Endothelial cell of umbilical vein (primary cell): ENCODE results near the gene GLYATL3. TPM values are rescaled to one million over a fixed set of nuclear protein-coding genes. Genes with fewer than 3 reads are reported as not detected.

ENCODE experiments used
- BruUV-seq: library from RNA; stranded (reverse); fragments of 400-500 nt; replicated peaks from 2 replicates; lab custom pipeline; 2021; lab: Mats Ljungman, UMichigan
- CTCF ChIA-PET: fragments of 300-600, 350-600 bp; sonication (Branson Sonifier 250); formaldehyde crosslinking; loops from one replicate; lab custom pipeline; 2021; ENCODE audit warnings: antibody characterized with exemption, inconsistent platforms; lab: Charles Lee
- POLR2A ChIA-PET: fragments of 300-600, 350-600 bp; sonication (Branson Sonifier 250); formaldehyde crosslinking; loops from one replicate; lab custom pipeline; 2021; ENCODE audit warnings: antibody characterized with exemption, inconsistent platforms; lab: Charles Lee
- DNase-seq: peaks from one replicate; pipeline ENCODE4 v3.0.0-alpha.2; 2011; ENCODE audit warnings: low read depth, low spot score
- FAIRE-seq: peaks from 2 replicates; lab custom pipeline; 2011; peaks lifted over from hg19 to GRCh38; lab: Jason Lieb, UNC
- H2AFZ ChIP-seq: 2 replicates; pipeline ENCODE4 v1.6.0; 2012; ENCODE audit warnings: low read depth, low read length, control low read depth, inconsistent platforms
- H3K27ac ChIP-seq: 2 replicates; pipeline ENCODE4 v1.5.1; 2011; ENCODE audit warnings: low read depth, mild to moderate bottlenecking, control low read depth, low read length, moderate library complexity; ENCODE audit not compliant: insufficient read depth
- H3K27me3 ChIP-seq, 2 experiments: 2 replicates each; pipeline versions ENCODE4 v1.6.0 to v1.6.1; 2011; ENCODE audit warnings: low read length in 2 of 2, mixed read lengths in 1 of 2; ENCODE audit not compliant: control insufficient read depth in 2 of 2, insufficient read depth in 2 of 2
- H3K36me3 ChIP-seq, 2 experiments: 2 replicates in 1 of 2; 3 replicates in 1 of 2; pipeline ENCODE4 v1.5.1; 2011; ENCODE audit warnings: low read length in 2 of 2, mild to moderate bottlenecking in 1 of 2, moderate library complexity in 1 of 2; ENCODE audit not compliant: control insufficient read depth in 2 of 2, insufficient read depth in 2 of 2; ENCODE audit errors: extremely low read depth in 1 of 2
- H3K4me1 ChIP-seq: 3 replicates; pipeline ENCODE4 v1.5.1; 2011; ENCODE audit warnings: mild to moderate bottlenecking, low read length; ENCODE audit not compliant: control insufficient read depth, insufficient read depth; ENCODE audit errors: extremely low read depth
- H3K4me2 ChIP-seq: 2 replicates; pipeline ENCODE4 v1.6.1; 2011; ENCODE audit warnings: low read length, control low read depth, mixed read lengths; ENCODE audit not compliant: insufficient read depth
- H3K4me3 ChIP-seq, 3 experiments: fragments of 200-600 bp in 1 of 3; sonication (generic), shearing (Covaris generic) in 1 of 3; replicated peaks in 1 of 3; 2 replicates each; pipeline ENCODE4 v1.5.1; 2011 to 2016; ENCODE audit warnings: control low read depth in 3 of 3, low read length in 3 of 3, mild to moderate bottlenecking in 2 of 3, inconsistent platforms in 1 of 3, low read depth in 1 of 3, moderate library complexity in 1 of 3; ENCODE audit not compliant: insufficient read depth in 1 of 3
- H3K79me2 ChIP-seq: 2 replicates; pipeline ENCODE4 v1.6.0; 2012; ENCODE audit warnings: low read length, inconsistent platforms; ENCODE audit not compliant: control insufficient read depth, insufficient read depth
- H3K9ac ChIP-seq: replicated peaks from 2 replicates; pipeline ENCODE3; 2011; ENCODE audit warnings: low read length, control low read depth; ENCODE audit not compliant: insufficient read depth; ENCODE audit errors: extremely low read depth
- H3K9me1 ChIP-seq: replicated peaks from 3 replicates; pipeline ENCODE4 v1.6.0; 2011; ENCODE audit warnings: mild to moderate bottlenecking, low read length; ENCODE audit not compliant: control insufficient read depth, insufficient read depth; ENCODE audit errors: extremely low read depth
- H3K9me3 ChIP-seq: replicated peaks from 2 replicates; pipeline ENCODE4 v1.5.1; 2012; ENCODE audit warnings: low read length, inconsistent platforms; ENCODE audit not compliant: control insufficient read depth, insufficient read depth
- H4K20me1 ChIP-seq: replicated peaks from 2 replicates; pipeline ENCODE3; 2011; ENCODE audit warnings: mild to moderate bottlenecking, low read length; ENCODE audit not compliant: control insufficient read depth, insufficient read depth; ENCODE audit errors: extremely low read depth
- EZH2 ChIP-seq: IDR thresholded peaks from 2 replicates; pipeline ENCODE4 v1.6.1; 2012; ENCODE audit warnings: borderline replicate concordance, low read depth, mild to moderate bottlenecking, moderate library complexity, low read length, inconsistent platforms; ENCODE audit not compliant: severe bottlenecking
- FOS ChIP-seq: IDR thresholded peaks from 2 replicates; pipeline ENCODE4 v1.6.1; 2011; ENCODE audit warnings: mild to moderate bottlenecking, low read length, moderate library complexity, borderline replicate concordance; ENCODE audit not compliant: insufficient read depth
- GATA2 ChIP-seq: IDR thresholded peaks from 2 replicates; pipeline ENCODE4 v1.7.0; 2011; ENCODE audit warnings: low read depth, mild to moderate bottlenecking, moderate library complexity, mixed read lengths, low read length; ENCODE audit not compliant: insufficient read length, insufficient read depth
- JUN ChIP-seq: IDR thresholded peaks from 2 replicates; pipeline ENCODE4 v1.6.1; 2011; ENCODE audit warnings: borderline replicate concordance, low read depth; ENCODE audit not compliant: insufficient read length, insufficient read depth
- MAX ChIP-seq: IDR thresholded peaks from 2 replicates; pipeline ENCODE4 v1.6.1; 2011; ENCODE audit not compliant: insufficient read depth, insufficient read length
- MYC ChIP-seq: IDR thresholded peaks from one replicate; pipeline ENCODE4 v1.6.1; 2011; ENCODE audit warnings: mild to moderate bottlenecking, low read depth, low read length
- POLR2A ChIP-seq: IDR thresholded peaks from 2 replicates; pipeline ENCODE4 v1.6.1; 2012; ENCODE audit warnings: low read depth, mild to moderate bottlenecking, control low read depth, low read length
- POLR2AphosphoS5 ChIP-seq: IDR thresholded peaks from 2 replicates; pipeline ENCODE4 v1.6.1; 2012; ENCODE audit warnings: low read depth, mild to moderate bottlenecking, control low read depth, low read length, moderate library complexity; ENCODE audit not compliant: insufficient read depth
- dilution Hi-C: fragments of 300-500 bp; cut with MboI; formaldehyde crosslinking; loops from one replicate; pipeline ENCODE4 v1.15.0; 2019; ENCODE audit warnings: low sequenced_read_pairs; ENCODE audit not compliant: extremely low pct_ligation_motif_present
- intact Hi-C: fragments of 100-400 bp; cut with micrococcal nuclease; formaldehyde crosslinking; loops from one replicate; pipeline ENCODE4 v1.10.0; 2022
- polyA plus RNA-seq, 4 experiments: library from polyadenylated mRNA; depleted of rRNA in 3 of 4; stranded (reverse) in 3 of 4; unstranded in 1 of 4; fragments of >200 nt; gene quantifications; 2 replicates each; pipeline versions ENCODE4 v1.2.1 to v1.2.3, GENCODE V29; 2011 to 2012; ENCODE audit warnings: missing spikeins in 1 of 4
- total RNA-seq: library from RNA; stranded (reverse); gene quantifications from 2 replicates; pipeline ENCODE4 v1.2.3, GENCODE V29; 2021
- TF ChIP-seq, protein P1 (sequence below), 2 donors: IDR thresholded peaks; 1 replicate in 1 of 2; 2 replicates in 1 of 2; pipeline ENCODE4 v1.5.1; 2011; ENCODE audit warnings: low read length in 2 of 2, mild to moderate bottlenecking in 2 of 2, moderate library complexity in 2 of 2, control low read depth in 1 of 2, inconsistent platforms in 1 of 2, low read depth in 1 of 2; ENCODE audit not compliant: insufficient read depth in 1 of 2; ENCODE audit errors: extremely low read depth in 1 of 2

GLYATL3 gene
- total and polyA plus RNA-seq, 2 donors (not counting 3 experiments of a cell fraction or from before 2014, with no cell fraction given) = not detected

DNA sequence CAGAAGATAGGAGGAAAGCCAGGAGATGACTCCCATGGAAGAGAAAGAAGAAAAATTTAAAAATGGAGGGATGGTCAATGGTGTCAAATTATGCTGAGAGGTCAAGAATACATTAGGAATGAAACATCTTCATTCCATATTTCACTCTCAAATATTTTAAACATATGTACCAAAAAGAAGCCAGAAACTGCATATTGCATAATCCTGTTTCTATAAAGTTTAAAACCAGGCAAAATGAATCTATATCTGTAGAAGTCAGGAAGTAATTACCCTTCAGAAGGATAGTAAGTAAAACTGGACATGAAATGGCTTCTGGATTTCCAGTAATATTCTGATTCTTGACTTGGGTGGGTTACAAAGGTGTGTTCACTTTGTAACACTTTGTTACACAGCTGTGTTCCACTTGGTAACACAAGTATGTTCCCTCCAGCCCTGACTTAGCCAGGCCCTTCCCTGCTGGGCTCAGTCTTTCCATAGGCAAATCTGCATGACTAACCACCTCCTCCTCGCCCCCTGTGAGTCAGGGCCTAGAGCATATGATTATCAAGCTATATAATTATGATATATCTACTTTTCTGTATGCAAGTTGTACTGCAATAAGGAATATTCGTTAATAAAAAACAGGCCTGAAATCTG, 30.5 kb downstream of the GLYATL3 start:
- no peak for TF ChIP-seq POLR2A
- TF ChIP-seq JUN = no peak
- TF ChIP-seq FOS = no peak
- TF ChIP-seq POLR2AphosphoS5 = no peak
- TF ChIP-seq, protein P1, sequence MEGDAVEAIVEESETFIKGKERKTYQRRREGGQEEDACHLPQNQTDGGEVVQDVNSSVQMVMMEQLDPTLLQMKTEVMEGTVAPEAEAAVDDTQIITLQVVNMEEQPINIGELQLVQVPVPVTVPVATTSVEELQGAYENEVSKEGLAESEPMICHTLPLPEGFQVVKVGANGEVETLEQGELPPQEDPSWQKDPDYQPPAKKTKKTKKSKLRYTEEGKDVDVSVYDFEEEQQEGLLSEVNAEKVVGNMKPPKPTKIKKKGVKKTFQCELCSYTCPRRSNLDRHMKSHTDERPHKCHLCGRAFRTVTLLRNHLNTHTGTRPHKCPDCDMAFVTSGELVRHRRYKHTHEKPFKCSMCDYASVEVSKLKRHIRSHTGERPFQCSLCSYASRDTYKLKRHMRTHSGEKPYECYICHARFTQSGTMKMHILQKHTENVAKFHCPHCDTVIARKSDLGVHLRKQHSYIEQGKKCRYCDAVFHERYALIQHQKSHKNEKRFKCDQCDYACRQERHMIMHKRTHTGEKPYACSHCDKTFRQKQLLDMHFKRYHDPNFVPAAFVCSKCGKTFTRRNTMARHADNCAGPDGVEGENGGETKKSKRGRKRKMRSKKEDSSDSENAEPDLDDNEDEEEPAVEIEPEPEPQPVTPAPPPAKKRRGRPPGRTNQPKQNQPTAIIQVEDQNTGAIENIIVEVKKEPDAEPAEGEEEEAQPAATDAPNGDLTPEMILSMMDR (IDR thresholded peaks at IDR 0.05; ENCODE audit: extremely low read depth in 1 of 2, insufficient read depth in 1 of 2, low read depth in 1 of 2, low read length in 2 of 2) = no peak
- TF ChIP-seq MYC = no peak
- no peak for TF ChIP-seq GATA2
- TF ChIP-seq MAX = no peak
- TF ChIP-seq EZH2 = no peak
- no peak for FAIRE-seq
- H3K9me3 ChIP-seq = no peaks in the 10 kb centered on the region
- no peak overlapping the region for H3K27ac ChIP-seq
- BruUV-seq = no TSS peak
- H4K20me1 ChIP-seq = no peaks in the 10 kb centered on the region
- intact Hi-C loops (no loop called here), dilution Hi-C loops (no loop called here)
- no peaks in the 10 kb centered on the region for H3K9me1 ChIP-seq
- ChIA-PET POLR2A (no interaction called here), CTCF (interaction anchor here (0.8 to 7.9 kb wide), 6 partner anchors 21 to 319 kb away, joined by 3 to 341 read pairs (median 63); partner anchors contain the start of gene C6orf141)
- H3K4me3 ChIP-seq = no peak overlapping the region
- H2AFZ ChIP-seq = no peak overlapping the region
- no peak overlapping the region for H3K4me2 ChIP-seq
- DNase-seq = no peak
- H3K4me1 ChIP-seq = peaks cover 3% of the 10 kb centered on the region
- no peak overlapping the region for H3K9ac ChIP-seq
- no peaks in the 10 kb centered on the region for H3K36me3 ChIP-seq
- peaks cover 2 to 4% of the 10 kb centered on the region in 2 experiments for H3K27me3 ChIP-seq
- no peaks in the 10 kb centered on the region for H3K79me2 ChIP-seq
